Measurements from ENCODE around the gene MAML3.

- TF ChIP-seq, protein P1, sequence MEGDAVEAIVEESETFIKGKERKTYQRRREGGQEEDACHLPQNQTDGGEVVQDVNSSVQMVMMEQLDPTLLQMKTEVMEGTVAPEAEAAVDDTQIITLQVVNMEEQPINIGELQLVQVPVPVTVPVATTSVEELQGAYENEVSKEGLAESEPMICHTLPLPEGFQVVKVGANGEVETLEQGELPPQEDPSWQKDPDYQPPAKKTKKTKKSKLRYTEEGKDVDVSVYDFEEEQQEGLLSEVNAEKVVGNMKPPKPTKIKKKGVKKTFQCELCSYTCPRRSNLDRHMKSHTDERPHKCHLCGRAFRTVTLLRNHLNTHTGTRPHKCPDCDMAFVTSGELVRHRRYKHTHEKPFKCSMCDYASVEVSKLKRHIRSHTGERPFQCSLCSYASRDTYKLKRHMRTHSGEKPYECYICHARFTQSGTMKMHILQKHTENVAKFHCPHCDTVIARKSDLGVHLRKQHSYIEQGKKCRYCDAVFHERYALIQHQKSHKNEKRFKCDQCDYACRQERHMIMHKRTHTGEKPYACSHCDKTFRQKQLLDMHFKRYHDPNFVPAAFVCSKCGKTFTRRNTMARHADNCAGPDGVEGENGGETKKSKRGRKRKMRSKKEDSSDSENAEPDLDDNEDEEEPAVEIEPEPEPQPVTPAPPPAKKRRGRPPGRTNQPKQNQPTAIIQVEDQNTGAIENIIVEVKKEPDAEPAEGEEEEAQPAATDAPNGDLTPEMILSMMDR (IDR thresholded peaks at IDR 0.05; ENCODE audit: low read length): no peak
- TF ChIP-seq EZH2 (IDR thresholded peaks at IDR 0.05; ENCODE audit: borderline replicate concordance, low read length): no peak
Measured at GRCh38 chr4:139808808-139809756, 344.9 kb downstream of the MAML3 start.
